SK-N-SH (cell line): ENCODE results near the gene NNAT. TPM values are rescaled to one million over a fixed set of nuclear protein-coding genes. Genes with fewer than 3 reads are reported as not detected.

Source experiments
- CTCF ChIA-PET: fragments of 300-600, 350-600 bp; formaldehyde crosslinking; extraction: SDS; loops from one replicate; lab custom pipeline; 2021; lab: Yijun Ruan, JAX
- POLR2A ChIA-PET: fragments of 350-600 bp; sonication (Branson Sonifier 250); formaldehyde crosslinking; extraction: SDS; loops from one replicate; lab custom pipeline; 2020; ENCODE audit warnings: antibody characterized with exemption, inconsistent platforms; lab: Yijun Ruan, JAX
- DNase-seq: peaks from one replicate; pipeline ENCODE4 v3.0.0; 2012
- H2AFZ ChIP-seq: fragments of 200-600 bp; sonication (generic); 2 replicates; pipeline ENCODE4 v1.8.1; 2016; ENCODE audit warnings: antibody characterized with exemption, mild to moderate bottlenecking, low read depth
- H3F3A ChIP-seq: fragments of 200-600 bp; sonication (generic); replicated peaks from 2 replicates; pipeline ENCODE3; 2016; ENCODE audit warnings: antibody characterized with exemption, mild to moderate bottlenecking; ENCODE audit not compliant: insufficient read depth
- H3K27ac ChIP-seq, 2 experiments: fragments of 200-500 bp in 1 of 2; fragments of 200-600 bp in 1 of 2; sonication (Bioruptor generic) in 1 of 2; sonication (generic), shearing (Covaris generic) in 1 of 2; 2 replicates each; pipeline versions ENCODE4 v1.5.1 to v1.6.1; 2014 to 2016; ENCODE audit warnings: low read depth in 2 of 2, inconsistent platforms in 1 of 2, low read length in 1 of 2, mild to moderate bottlenecking in 1 of 2, mixed read lengths in 1 of 2
- H3K27me3 ChIP-seq: fragments of 200-600 bp; sonication (generic), shearing (Covaris generic); 2 replicates; pipeline ENCODE4 v1.6.1; 2016; ENCODE audit warnings: mixed run types; ENCODE audit not compliant: insufficient read depth
- H3K36me3 ChIP-seq, 2 experiments: fragments of 200-500 bp in 1 of 2; fragments of 200-600 bp in 1 of 2; sonication (Bioruptor generic) in 1 of 2; sonication (generic) in 1 of 2; replicated peaks in 1 of 2; 2 replicates each; pipeline versions ENCODE3 to v1.5.1; 2014 to 2016; ENCODE audit warnings: low read length in 1 of 2, mild to moderate bottlenecking in 1 of 2; ENCODE audit not compliant: insufficient read depth in 2 of 2, control insufficient read depth in 1 of 2
- H3K4me1 ChIP-seq, 2 experiments: fragments of 200-500 bp in 1 of 2; fragments of 200-600 bp in 1 of 2; sonication (Bioruptor generic) in 1 of 2; sonication (generic), shearing (Covaris generic) in 1 of 2; 2 replicates each; pipeline versions ENCODE4 v1.5.1 to v1.6.1; 2014 to 2016; ENCODE audit warnings: low read depth in 1 of 2, low read length in 1 of 2, mixed run types in 1 of 2; ENCODE audit not compliant: insufficient read depth in 2 of 2, control insufficient read depth in 1 of 2
- H3K4me2 ChIP-seq: fragments of 200-600 bp; sonication (generic), shearing (Covaris generic); 2 replicates; pipeline ENCODE4 v1.6.1; 2017; ENCODE audit warnings: mixed run types
- H3K4me3 ChIP-seq, 2 experiments: fragments of 200-500 bp in 1 of 2; fragments of 200-600 bp in 1 of 2; sonication (Bioruptor generic) in 1 of 2; sonication (generic), shearing (Covaris generic) in 1 of 2; 2 replicates each; pipeline versions ENCODE4 v1.5.1 to v1.8.1; 2014 to 2016; ENCODE audit warnings: low read depth in 2 of 2, inconsistent platforms in 1 of 2, low read length in 1 of 2, mild to moderate bottlenecking in 1 of 2, mixed read lengths in 1 of 2, moderate library complexity in 1 of 2
- H3K79me2 ChIP-seq: fragments of 200-600 bp; sonication (generic); 2 replicates; pipeline ENCODE4 v1.8.1; 2017; ENCODE audit warnings: mild to moderate bottlenecking; ENCODE audit not compliant: insufficient read depth
- H3K9ac ChIP-seq: fragments of 200-600 bp; sonication (generic); 2 replicates; pipeline ENCODE4 v1.6.1; 2017; ENCODE audit warnings: mixed run types
- H3K9me2 ChIP-seq: fragments of 200-600 bp; sonication (generic); 2 replicates; pipeline ENCODE4 v1.6.1; 2017; ENCODE audit warnings: mixed run types
- H3K9me3 ChIP-seq: fragments of 200-600 bp; sonication (generic); 2 replicates; pipeline ENCODE4 v1.6.1; 2017; ENCODE audit warnings: mixed run types, mild to moderate bottlenecking, moderate library complexity
- H4K20me1 ChIP-seq: fragments of 200-600 bp; sonication (generic); 2 replicates; pipeline ENCODE4 v1.6.1; 2017; ENCODE audit warnings: mild to moderate bottlenecking, mixed run types; ENCODE audit not compliant: insufficient read depth
- CHD2 ChIP-seq: fragments of 150-350 bp; IDR thresholded peaks from 2 replicates; pipeline ENCODE4 v1.6.1; 2018; ENCODE audit warnings: low read length; ENCODE audit not compliant: partially characterized antibody
- EP300 ChIP-seq, 2 experiments: IDR thresholded peaks; 2 replicates each; pipeline versions ENCODE4 v1.4.0 to v1.6.1; 2012; ENCODE audit warnings: borderline replicate concordance in 1 of 2, low read depth in 1 of 2, low read length in 1 of 2
- FOXM1 ChIP-seq: IDR thresholded peaks from 2 replicates; pipeline ENCODE4 v1.4.0; 2012; ENCODE audit warnings: low read depth, mild to moderate bottlenecking
- GABPA ChIP-seq: IDR thresholded peaks from 2 replicates; pipeline ENCODE4 v1.4.0; 2012; ENCODE audit warnings: low read depth, mild to moderate bottlenecking
- JUND ChIP-seq: IDR thresholded peaks from 2 replicates; pipeline ENCODE4 v1.4.0; 2012
- NFIC ChIP-seq: IDR thresholded peaks from 2 replicates; pipeline ENCODE4 v1.4.0; 2012; ENCODE audit warnings: borderline replicate concordance
- NRF1 ChIP-seq: IDR thresholded peaks from 2 replicates; pipeline ENCODE4 v1.6.1; 2012; ENCODE audit warnings: low read depth, mild to moderate bottlenecking, low read length
- POLR2AphosphoS5 ChIP-seq: IDR thresholded peaks from 2 replicates; pipeline ENCODE4 v1.6.1; 2012; ENCODE audit warnings: low read depth, low read length
- RFX5 ChIP-seq: IDR thresholded peaks from 2 replicates; pipeline ENCODE4 v1.6.1; 2012; ENCODE audit warnings: mild to moderate bottlenecking, improper control_type of control experiment, low read length
- SMC3 ChIP-seq: IDR thresholded peaks from 2 replicates; pipeline ENCODE4 v1.6.1; 2012; ENCODE audit warnings: low read depth, low read length, improper control_type of control experiment
- TAF1 ChIP-seq: IDR thresholded peaks from 2 replicates; pipeline ENCODE4 v1.6.1; 2012; ENCODE audit warnings: low read depth, mild to moderate bottlenecking, low read length, moderate library complexity, borderline replicate concordance
- YY1 ChIP-seq: IDR thresholded peaks from 2 replicates; pipeline ENCODE4 v1.4.0; 2012; ENCODE audit warnings: low read depth, mild to moderate bottlenecking
- WGBS: methylation state at CpG from one replicate; pipeline ENCODE4 v1.1.6; 2017; ENCODE audit warnings: low lambda C conversion rate; 5-methylcytosine and 5-hydroxymethylcytosine counted together
- polyA plus RNA-seq, 3 experiments: library from polyadenylated mRNA; depleted of rRNA; stranded (reverse); fragments of >200 nt; gene quantifications; 2 replicates each; pipeline ENCODE4 v1.2.3, GENCODE V29; 2012
- TF ChIP-seq, protein P1 (sequence below): fragments of 150-350 bp; IDR thresholded peaks from 2 replicates; pipeline ENCODE4 v1.6.1; 2017; ENCODE audit warnings: antibody characterized with exemption, low read length, low read depth, borderline replicate concordance
- TF ChIP-seq, protein P2 (sequence below): IDR thresholded peaks from 2 replicates; pipeline ENCODE4; 2012
- TF ChIP-seq, protein P3 (sequence below): fragments of 150-350 bp; IDR thresholded peaks from 2 replicates; pipeline ENCODE4 v1.6.1; 2016; ENCODE audit warnings: mild to moderate bottlenecking, low read depth, low read length
- TF ChIP-seq, protein P4 (sequence below): fragments of 200-600 bp; sonication (generic); IDR thresholded peaks from 2 replicates; pipeline ENCODE4 v1.6.1; 2017; ENCODE audit warnings: antibody characterized with exemption, mild to moderate bottlenecking, moderate library complexity
- TF ChIP-seq, protein P5 (sequence below): IDR thresholded peaks from 2 replicates; pipeline ENCODE4 v1.6.1; 2012; ENCODE audit warnings: mild to moderate bottlenecking, low read depth, low read length, moderate library complexity

The NNAT gene
- polyA plus RNA-seq, 1 of the 3 experiments (the other 2 are of a cell fraction): 6.7 TPM

DNA sequence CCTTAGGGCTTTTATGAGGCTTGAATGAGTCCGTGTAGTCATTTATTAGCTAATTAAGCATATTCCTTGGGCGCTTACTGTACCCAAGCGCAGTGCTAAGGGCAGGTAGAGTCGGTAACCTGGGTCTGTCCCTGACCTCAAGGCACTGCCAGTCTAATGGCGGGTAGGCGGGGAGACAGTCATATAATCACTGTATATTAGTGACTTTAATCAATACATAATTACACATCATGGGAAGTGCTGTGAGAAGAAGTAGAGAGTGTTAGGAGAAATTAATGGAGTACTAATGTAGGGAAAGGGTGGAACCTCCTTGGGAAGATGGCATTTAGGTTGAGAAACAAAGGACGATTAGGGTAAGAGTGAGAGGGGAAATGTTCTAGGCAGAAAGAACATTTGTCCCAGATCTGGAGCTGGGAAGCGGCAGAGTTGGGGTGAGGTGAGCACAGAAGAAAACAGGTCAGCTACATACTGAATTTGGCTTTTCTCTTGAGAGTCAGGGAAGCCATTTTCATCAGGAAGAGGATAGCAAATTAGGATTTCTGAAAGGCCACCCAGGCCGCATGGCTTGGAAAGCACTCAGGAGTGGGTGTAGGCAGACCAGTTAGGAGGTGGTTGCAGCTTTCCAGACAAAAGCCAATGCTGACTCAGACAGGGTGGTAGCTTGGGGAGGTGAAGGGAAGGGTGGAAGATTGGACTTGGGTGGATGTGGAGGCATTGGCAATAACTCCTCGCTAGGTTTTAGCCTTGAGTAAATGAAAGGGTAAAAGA, 7.6 kb downstream of the NNAT start:
- Histone ChIP-seq H3K9ac (peak overlapping the region; percentile 93), H3K9me2 (no peaks in the 10 kb centered on the region), H3K4me3 (peak overlapping the region; percentile 77 to 99), H3K79me2 (peaks cover 43% of the 10 kb centered on the region), H2AFZ (peak overlapping the region; percentile 80), H3K4me2 (peak overlapping the region; percentile 98), H3K27ac (peak overlapping the region; percentile 80 to 98; a peak in 3 of 4 replicates), H3K27me3 (no peaks in the 10 kb centered on the region), H3F3A (no peaks in the 10 kb centered on the region), H4K20me1 (peaks cover 32% of the 10 kb centered on the region), H3K36me3 (peaks cover 4% of the 10 kb centered on the region in 2 experiments), H3K9me3 (no peaks in the 10 kb centered on the region), H3K4me1 (peaks cover 15 to 36% of the 10 kb centered on the region in 2 experiments; a peak in 2 of 4 replicates)
- TF ChIP-seq NFIC (no peak), JUND (no peak), RFX5 (no peak), FOXM1 (no peak), SMC3 (no peak), EP300 (IDR thresholded peaks at IDR 0.05; ENCODE audit: borderline replicate concordance in 1 of 2, low read depth in 1 of 2, low read length in 1 of 2) (no peak), YY1 (no peak), CHD2 (no peak), GABPA (no peak), NRF1 (no peak), TAF1 (no peak), POLR2AphosphoS5 (no peak)
- TF ChIP-seq, protein P1, sequence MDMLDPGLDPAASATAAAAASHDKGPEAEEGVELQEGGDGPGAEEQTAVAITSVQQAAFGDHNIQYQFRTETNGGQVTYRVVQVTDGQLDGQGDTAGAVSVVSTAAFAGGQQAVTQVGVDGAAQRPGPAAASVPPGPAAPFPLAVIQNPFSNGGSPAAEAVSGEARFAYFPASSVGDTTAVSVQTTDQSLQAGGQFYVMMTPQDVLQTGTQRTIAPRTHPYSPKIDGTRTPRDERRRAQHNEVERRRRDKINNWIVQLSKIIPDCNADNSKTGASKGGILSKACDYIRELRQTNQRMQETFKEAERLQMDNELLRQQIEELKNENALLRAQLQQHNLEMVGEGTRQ: no peak
- TF ChIP-seq, protein P2, sequence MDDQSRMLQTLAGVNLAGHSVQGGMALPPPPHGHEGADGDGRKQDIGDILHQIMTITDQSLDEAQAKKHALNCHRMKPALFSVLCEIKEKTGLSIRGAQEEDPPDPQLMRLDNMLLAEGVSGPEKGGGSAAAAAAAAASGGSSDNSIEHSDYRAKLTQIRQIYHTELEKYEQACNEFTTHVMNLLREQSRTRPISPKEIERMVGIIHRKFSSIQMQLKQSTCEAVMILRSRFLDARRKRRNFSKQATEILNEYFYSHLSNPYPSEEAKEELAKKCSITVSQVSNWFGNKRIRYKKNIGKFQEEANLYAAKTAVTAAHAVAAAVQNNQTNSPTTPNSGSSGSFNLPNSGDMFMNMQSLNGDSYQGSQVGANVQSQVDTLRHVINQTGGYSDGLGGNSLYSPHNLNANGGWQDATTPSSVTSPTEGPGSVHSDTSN: no peak
- TF ChIP-seq, protein P3, sequence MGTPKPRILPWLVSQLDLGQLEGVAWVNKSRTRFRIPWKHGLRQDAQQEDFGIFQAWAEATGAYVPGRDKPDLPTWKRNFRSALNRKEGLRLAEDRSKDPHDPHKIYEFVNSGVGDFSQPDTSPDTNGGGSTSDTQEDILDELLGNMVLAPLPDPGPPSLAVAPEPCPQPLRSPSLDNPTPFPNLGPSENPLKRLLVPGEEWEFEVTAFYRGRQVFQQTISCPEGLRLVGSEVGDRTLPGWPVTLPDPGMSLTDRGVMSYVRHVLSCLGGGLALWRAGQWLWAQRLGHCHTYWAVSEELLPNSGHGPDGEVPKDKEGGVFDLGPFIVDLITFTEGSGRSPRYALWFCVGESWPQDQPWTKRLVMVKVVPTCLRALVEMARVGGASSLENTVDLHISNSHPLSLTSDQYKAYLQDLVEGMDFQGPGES: no peak
- TF ChIP-seq, protein P4, sequence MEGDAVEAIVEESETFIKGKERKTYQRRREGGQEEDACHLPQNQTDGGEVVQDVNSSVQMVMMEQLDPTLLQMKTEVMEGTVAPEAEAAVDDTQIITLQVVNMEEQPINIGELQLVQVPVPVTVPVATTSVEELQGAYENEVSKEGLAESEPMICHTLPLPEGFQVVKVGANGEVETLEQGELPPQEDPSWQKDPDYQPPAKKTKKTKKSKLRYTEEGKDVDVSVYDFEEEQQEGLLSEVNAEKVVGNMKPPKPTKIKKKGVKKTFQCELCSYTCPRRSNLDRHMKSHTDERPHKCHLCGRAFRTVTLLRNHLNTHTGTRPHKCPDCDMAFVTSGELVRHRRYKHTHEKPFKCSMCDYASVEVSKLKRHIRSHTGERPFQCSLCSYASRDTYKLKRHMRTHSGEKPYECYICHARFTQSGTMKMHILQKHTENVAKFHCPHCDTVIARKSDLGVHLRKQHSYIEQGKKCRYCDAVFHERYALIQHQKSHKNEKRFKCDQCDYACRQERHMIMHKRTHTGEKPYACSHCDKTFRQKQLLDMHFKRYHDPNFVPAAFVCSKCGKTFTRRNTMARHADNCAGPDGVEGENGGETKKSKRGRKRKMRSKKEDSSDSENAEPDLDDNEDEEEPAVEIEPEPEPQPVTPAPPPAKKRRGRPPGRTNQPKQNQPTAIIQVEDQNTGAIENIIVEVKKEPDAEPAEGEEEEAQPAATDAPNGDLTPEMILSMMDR: no peak
- TF ChIP-seq, protein P5, sequence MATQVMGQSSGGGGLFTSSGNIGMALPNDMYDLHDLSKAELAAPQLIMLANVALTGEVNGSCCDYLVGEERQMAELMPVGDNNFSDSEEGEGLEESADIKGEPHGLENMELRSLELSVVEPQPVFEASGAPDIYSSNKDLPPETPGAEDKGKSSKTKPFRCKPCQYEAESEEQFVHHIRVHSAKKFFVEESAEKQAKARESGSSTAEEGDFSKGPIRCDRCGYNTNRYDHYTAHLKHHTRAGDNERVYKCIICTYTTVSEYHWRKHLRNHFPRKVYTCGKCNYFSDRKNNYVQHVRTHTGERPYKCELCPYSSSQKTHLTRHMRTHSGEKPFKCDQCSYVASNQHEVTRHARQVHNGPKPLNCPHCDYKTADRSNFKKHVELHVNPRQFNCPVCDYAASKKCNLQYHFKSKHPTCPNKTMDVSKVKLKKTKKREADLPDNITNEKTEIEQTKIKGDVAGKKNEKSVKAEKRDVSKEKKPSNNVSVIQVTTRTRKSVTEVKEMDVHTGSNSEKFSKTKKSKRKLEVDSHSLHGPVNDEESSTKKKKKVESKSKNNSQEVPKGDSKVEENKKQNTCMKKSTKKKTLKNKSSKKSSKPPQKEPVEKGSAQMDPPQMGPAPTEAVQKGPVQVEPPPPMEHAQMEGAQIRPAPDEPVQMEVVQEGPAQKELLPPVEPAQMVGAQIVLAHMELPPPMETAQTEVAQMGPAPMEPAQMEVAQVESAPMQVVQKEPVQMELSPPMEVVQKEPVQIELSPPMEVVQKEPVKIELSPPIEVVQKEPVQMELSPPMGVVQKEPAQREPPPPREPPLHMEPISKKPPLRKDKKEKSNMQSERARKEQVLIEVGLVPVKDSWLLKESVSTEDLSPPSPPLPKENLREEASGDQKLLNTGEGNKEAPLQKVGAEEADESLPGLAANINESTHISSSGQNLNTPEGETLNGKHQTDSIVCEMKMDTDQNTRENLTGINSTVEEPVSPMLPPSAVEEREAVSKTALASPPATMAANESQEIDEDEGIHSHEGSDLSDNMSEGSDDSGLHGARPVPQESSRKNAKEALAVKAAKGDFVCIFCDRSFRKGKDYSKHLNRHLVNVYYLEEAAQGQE: no peak
- 48% methylated on average over 10 of the region's 10 CpGs for WGBS
- ChIA-PET CTCF (interaction anchor here (0.8 to 12.5 kb wide), 6 partner anchors 10 to 334 kb away, joined by 3 to 280 read pairs (median 4); no protein-coding TSS in a partner anchor), POLR2A (no interaction called here)
- no peak for DNase-seq
